Natural killer cell (primary cell): ENCODE measurements around the gene NXPH2. TPM values are rescaled to one million over a fixed set of nuclear protein-coding genes. Genes with fewer than 3 reads are reported as not detected.

Experiments used
- ATAC-seq, 3 donors: fragments of 150-1000 bp in 2 of 3; fragments of 200-7000 bp in 1 of 3; cut with Tn5 transposase; 1 replicate in 1 of 3; 2 replicates in 2 of 3; pipeline ENCODE4 v1.10.0; 2021; ENCODE audit warnings: mild to moderate bottlenecking in 2 of 3, moderate library complexity in 2 of 3
- DNase-seq, 2 donors: peaks; one replicate each; pipeline versions ENCODE4 v3.0.0 to v3.0.0-alpha.2; 2013 to 2021; ENCODE audit warnings: mixed read lengths in 1 of 2
- H3K27ac ChIP-seq: one replicate; pipeline ENCODE4 v1.5.1; 2013; ENCODE audit warnings: mild to moderate bottlenecking, low read length
- H3K27me3 ChIP-seq: one replicate; pipeline ENCODE4 v1.6.1; 2013; ENCODE audit warnings: low read length; ENCODE audit not compliant: control insufficient read depth, insufficient read depth
- H3K36me3 ChIP-seq: one replicate; pipeline ENCODE4 v1.6.1; 2013; ENCODE audit warnings: low read length; ENCODE audit not compliant: control insufficient read depth, insufficient read depth
- H3K4me1 ChIP-seq: one replicate; pipeline ENCODE4 v1.6.1; 2013; ENCODE audit warnings: low read length; ENCODE audit not compliant: control insufficient read depth, insufficient read depth
- H3K4me3 ChIP-seq: one replicate; pipeline ENCODE4 v1.5.1; 2013; ENCODE audit warnings: low read length
- H3K9me3 ChIP-seq: one replicate; pipeline ENCODE4 v1.6.1; 2013; ENCODE audit warnings: low read length; ENCODE audit not compliant: control insufficient read depth, insufficient read depth
- H3K27ac Mint-ChIP-seq, 2 donors: one replicate each; pipeline ENCODE4 v1.8.0; 2022; ENCODE audit warnings: mild to moderate bottlenecking in 2 of 2, mixed read lengths in 2 of 2, moderate library complexity in 1 of 2
- H3K27me3 Mint-ChIP-seq, 2 donors: one replicate each; pipeline ENCODE4 v1.8.0; 2022; ENCODE audit warnings: low read depth in 2 of 2, mixed read lengths in 2 of 2
- H3K36me3 Mint-ChIP-seq: one replicate; pipeline ENCODE4 v1.8.0; 2022; ENCODE audit warnings: mixed read lengths
- H3K4me1 Mint-ChIP-seq, 2 donors: one replicate each; pipeline ENCODE4 v1.8.0; 2022; ENCODE audit warnings: mixed read lengths in 2 of 2
- H3K4me3 Mint-ChIP-seq: one replicate; pipeline ENCODE4 v1.8.0; 2022; ENCODE audit warnings: mild to moderate bottlenecking, moderate library complexity, mixed read lengths
- H3K9me3 Mint-ChIP-seq, 2 donors: one replicate each; pipeline ENCODE4 v1.8.0; 2022; ENCODE audit warnings: mixed read lengths in 2 of 2
- CTCF ChIP-seq: fragments of 200-600 bp; IDR thresholded peaks from one replicate; pipeline ENCODE4 v1.8.0; 2022; ENCODE audit warnings: antibody characterized with exemption
- WGBS: methylation state at CpG from one replicate; pipeline ENCODE4 v1.1.7; 2013; ENCODE audit warnings: missing lambda C conversion rate; ENCODE audit not compliant: insufficient coverage; 5-methylcytosine and 5-hydroxymethylcytosine counted together
- intact Hi-C: fragments of 100-400 bp; cut with micrococcal nuclease; formaldehyde crosslinking; loops from one replicate; pipeline ENCODE4 v1.14.2; 2022
- total RNA-seq, 4 donors: library from RNA; stranded (reverse); fragments of 120-200 nt in 1 of 4; gene quantifications; one replicate each; pipeline versions ENCODE4 v1.2.3 to v1.2.4, GENCODE V29; 2013 to 2022

NXPH2 gene
- total RNA-seq, 3 donors from 2014 or later (not counting 1 experiment from before 2014, with no cell fraction given) = not detected

- intact Hi-C loops = no loop called here
- H3K27ac Mint-ChIP-seq = no peak overlapping the region
- Histone ChIP-seq H3K4me3 (no peak overlapping the region), H3K9me3 (no peaks in the 10 kb centered on the region), H3K27ac (no peak overlapping the region), H3K4me1 (no peaks in the 10 kb centered on the region), H3K36me3 (no peaks in the 10 kb centered on the region), H3K27me3 (no peaks in the 10 kb centered on the region)
- no peak overlapping the region for H3K4me3 Mint-ChIP-seq
- DNase-seq (no peak), ATAC-seq (no peak)
- H3K4me1 Mint-ChIP-seq = no peaks in the 10 kb centered on the region
- TF ChIP-seq CTCF = no peak
- no peaks in the 10 kb centered on the region for H3K36me3 Mint-ChIP-seq
- H3K9me3 Mint-ChIP-seq = peaks cover 0 to 7% of the 10 kb centered on the region in 2 donors
- no peaks in the 10 kb centered on the region for H3K27me3 Mint-ChIP-seq
Observed at GRCh38 chr2:138718405-138718804, 61.8 kb downstream of the NXPH2 start.

GRCh38 chr2:138716183-138716582 is 64.0 kb downstream of the NXPH2 start:
- intact Hi-C loops = no loop called here
- no peaks in the 10 kb centered on the region for H3K27me3 Mint-ChIP-seq
- H3K36me3 ChIP-seq = no peaks in the 10 kb centered on the region
- DNase-seq (no peak), ATAC-seq (no peak)
- TF ChIP-seq CTCF = no peak
- no peak overlapping the region for H3K27ac ChIP-seq
- H3K9me3 Mint-ChIP-seq = peaks cover 0 to 10% of the 10 kb centered on the region in 2 donors
- no peaks in the 10 kb centered on the region for H3K4me1 ChIP-seq
- no peaks in the 10 kb centered on the region for H3K27me3 ChIP-seq
- H3K4me3 ChIP-seq = no peak overlapping the region
- no peaks in the 10 kb centered on the region for H3K9me3 ChIP-seq
- WGBS = 91% methylated on average over 5 of the region's 5 CpGs
- H3K27ac Mint-ChIP-seq = no peak overlapping the region
- no peak overlapping the region for H3K4me3 Mint-ChIP-seq
- no peaks in the 10 kb centered on the region for H3K36me3 Mint-ChIP-seq
- H3K4me1 Mint-ChIP-seq = no peaks in the 10 kb centered on the region

GRCh38 chr2:138713504-138713903 is 66.7 kb downstream of the NXPH2 start:
- Histone ChIP-seq H3K27ac (no peak overlapping the region), H3K36me3 (no peaks in the 10 kb centered on the region), H3K27me3 (no peaks in the 10 kb centered on the region), H3K4me3 (no peak overlapping the region), H3K4me1 (no peaks in the 10 kb centered on the region), H3K9me3 (no peaks in the 10 kb centered on the region)
- TF ChIP-seq CTCF = no peak
- DNase-seq (no peak), ATAC-seq (no peak)
- Mint-ChIP-seq H3K4me3 (no peak overlapping the region), H3K4me1 (no peaks in the 10 kb centered on the region), H3K36me3 (no peaks in the 10 kb centered on the region), H3K27ac (no peak overlapping the region), H3K9me3 (peaks cover 0 to 6% of the 10 kb centered on the region in 2 donors), H3K27me3 (no peaks in the 10 kb centered on the region)
- intact Hi-C loops = no loop called here
- 83% methylated on average over 5 of the region's 5 CpGs for WGBS

- Mint-ChIP-seq H3K4me1 (no peaks in the 10 kb centered on the region), H3K27me3 (no peaks in the 10 kb centered on the region), H3K4me3 (no peak overlapping the region), H3K36me3 (no peaks in the 10 kb centered on the region), H3K9me3 (peaks cover 0 to 6% of the 10 kb centered on the region in 2 donors), H3K27ac (no peak overlapping the region)
- Histone ChIP-seq H3K27me3 (no peaks in the 10 kb centered on the region), H3K36me3 (no peaks in the 10 kb centered on the region), H3K4me1 (no peaks in the 10 kb centered on the region), H3K4me3 (no peak overlapping the region), H3K9me3 (no peaks in the 10 kb centered on the region), H3K27ac (no peak overlapping the region)
- ATAC-seq (no peak), DNase-seq (no peak)
- intact Hi-C loops = no loop called here
- WGBS = 80% methylated on average over 5 of the region's 5 CpGs
- TF ChIP-seq CTCF = no peak
Observed at GRCh38 chr2:138713069-138713496, 67.1 kb downstream of the NXPH2 start.
